Activated B cell treated with CpG ODN at 0.5 μM for 24 hours (primary cell): Measurements from ENCODE around the gene CLRN2. TPM values are rescaled to one million over a fixed set of nuclear protein-coding genes. Genes with fewer than 3 reads are reported as not detected.

Experiments used
- ATAC-seq: fragments of 200-7000 bp; cut with Tn5 transposase; one replicate; pipeline ENCODE4 v1.10.0; 2021; ENCODE audit warnings: low read depth, mild to moderate bottlenecking, moderate library complexity
- CTCF ChIA-PET: fragments of 350-600 bp; sonication (Branson Sonifier 250); formaldehyde crosslinking; loops from one replicate; lab custom pipeline; 2021; ENCODE audit warnings: antibody characterized with exemption; lab: Charles Lee
- POLR2A ChIA-PET: fragments of 350-600 bp; sonication (Branson Sonifier 250); formaldehyde crosslinking; loops from one replicate; lab custom pipeline; 2021; ENCODE audit warnings: antibody characterized with exemption; lab: Charles Lee
- DNase-seq: peaks from one replicate; pipeline ENCODE4 v3.0.0; 2022
- H3K27ac Mint-ChIP-seq: one replicate; pipeline ENCODE4 v1.8.0; 2020; ENCODE audit warnings: mixed read lengths
- H3K27me3 Mint-ChIP-seq: one replicate; pipeline ENCODE4 v1.8.0; 2021; ENCODE audit warnings: mixed read lengths
- H3K36me3 Mint-ChIP-seq: one replicate; pipeline ENCODE4 v1.8.0; 2021; ENCODE audit warnings: low read depth, mixed read lengths
- H3K4me1 Mint-ChIP-seq: one replicate; pipeline ENCODE4 v1.8.0; 2021; ENCODE audit warnings: mixed read lengths
- H3K4me3 Mint-ChIP-seq: one replicate; pipeline ENCODE4 v1.8.0; 2020; ENCODE audit warnings: mild to moderate bottlenecking, mixed read lengths
- H3K9me3 Mint-ChIP-seq: one replicate; pipeline ENCODE4 v1.8.0; 2020; ENCODE audit warnings: mixed read lengths
- intact Hi-C: fragments of 100-400 bp; cut with micrococcal nuclease; formaldehyde crosslinking; loops from one replicate; pipeline ENCODE4 v1.15.1; 2024
- total RNA-seq: library from RNA; stranded (reverse); gene quantifications from 2 replicates; pipeline ENCODE4 v1.2.3, GENCODE V29; 2022
- TF ChIP-seq, protein P1 (sequence below): fragments of 200-600 bp; IDR thresholded peaks from one replicate; pipeline ENCODE4 v1.8.0; 2022; ENCODE audit warnings: antibody characterized with exemption, mild to moderate bottlenecking

The CLRN2 gene
- total RNA-seq, 1 donor from 2014 or later = not detected

DNA sequence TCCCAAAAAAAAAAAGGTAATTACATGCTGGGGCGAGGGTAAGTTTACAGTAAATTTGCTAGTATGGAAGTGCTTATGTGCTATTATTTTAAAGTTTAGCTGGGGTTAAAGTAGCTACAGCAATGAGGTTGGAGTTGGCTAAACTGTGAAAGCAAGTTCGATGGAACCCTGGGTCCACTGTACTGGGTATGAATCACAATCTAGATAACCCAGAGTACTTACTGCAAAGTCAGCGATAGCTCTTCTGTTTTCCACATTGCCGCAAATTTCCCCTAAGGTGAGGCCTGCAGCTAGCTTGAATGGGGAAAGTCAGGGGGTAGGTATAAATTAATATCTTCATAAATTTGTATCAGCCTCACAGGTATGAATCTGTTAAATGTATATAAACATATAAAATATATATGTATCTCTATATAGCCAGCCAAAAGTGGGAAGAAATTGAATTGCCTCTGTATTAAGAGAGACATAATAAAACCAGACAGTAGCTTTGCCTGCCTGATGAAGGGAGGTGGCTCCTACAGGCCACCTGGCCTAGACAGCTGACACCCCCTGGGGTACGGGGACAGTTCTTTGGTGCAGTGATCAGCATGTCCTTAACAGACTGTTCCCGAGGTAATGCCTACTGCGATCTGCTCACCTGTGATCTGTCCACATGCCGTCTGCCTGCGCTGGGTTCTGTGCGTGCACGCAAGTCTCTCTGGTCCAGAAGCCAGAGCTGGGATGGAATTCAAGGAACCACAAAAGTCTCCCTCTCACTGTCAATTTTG is 30.6 kb downstream of the CLRN2 start:
- Mint-ChIP-seq H3K9me3 (no peaks in the 10 kb centered on the region), H3K27ac (no peak overlapping the region), H3K4me1 (peaks cover 4% of the 10 kb centered on the region), H3K36me3 (no peaks in the 10 kb centered on the region), H3K27me3 (peaks cover 10% of the 10 kb centered on the region), H3K4me3 (no peak overlapping the region)
- DNase-seq (no peak), ATAC-seq (no peak)
- intact Hi-C loops = no loop called here
- TF ChIP-seq, protein P1, sequence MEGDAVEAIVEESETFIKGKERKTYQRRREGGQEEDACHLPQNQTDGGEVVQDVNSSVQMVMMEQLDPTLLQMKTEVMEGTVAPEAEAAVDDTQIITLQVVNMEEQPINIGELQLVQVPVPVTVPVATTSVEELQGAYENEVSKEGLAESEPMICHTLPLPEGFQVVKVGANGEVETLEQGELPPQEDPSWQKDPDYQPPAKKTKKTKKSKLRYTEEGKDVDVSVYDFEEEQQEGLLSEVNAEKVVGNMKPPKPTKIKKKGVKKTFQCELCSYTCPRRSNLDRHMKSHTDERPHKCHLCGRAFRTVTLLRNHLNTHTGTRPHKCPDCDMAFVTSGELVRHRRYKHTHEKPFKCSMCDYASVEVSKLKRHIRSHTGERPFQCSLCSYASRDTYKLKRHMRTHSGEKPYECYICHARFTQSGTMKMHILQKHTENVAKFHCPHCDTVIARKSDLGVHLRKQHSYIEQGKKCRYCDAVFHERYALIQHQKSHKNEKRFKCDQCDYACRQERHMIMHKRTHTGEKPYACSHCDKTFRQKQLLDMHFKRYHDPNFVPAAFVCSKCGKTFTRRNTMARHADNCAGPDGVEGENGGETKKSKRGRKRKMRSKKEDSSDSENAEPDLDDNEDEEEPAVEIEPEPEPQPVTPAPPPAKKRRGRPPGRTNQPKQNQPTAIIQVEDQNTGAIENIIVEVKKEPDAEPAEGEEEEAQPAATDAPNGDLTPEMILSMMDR = no peak
- ChIA-PET CTCF (interaction anchor here (1.7 kb wide), 1 partner anchor 93 kb away, joined by 6 read pairs; no protein-coding TSS in a partner anchor), POLR2A (no interaction called here)

DNA sequence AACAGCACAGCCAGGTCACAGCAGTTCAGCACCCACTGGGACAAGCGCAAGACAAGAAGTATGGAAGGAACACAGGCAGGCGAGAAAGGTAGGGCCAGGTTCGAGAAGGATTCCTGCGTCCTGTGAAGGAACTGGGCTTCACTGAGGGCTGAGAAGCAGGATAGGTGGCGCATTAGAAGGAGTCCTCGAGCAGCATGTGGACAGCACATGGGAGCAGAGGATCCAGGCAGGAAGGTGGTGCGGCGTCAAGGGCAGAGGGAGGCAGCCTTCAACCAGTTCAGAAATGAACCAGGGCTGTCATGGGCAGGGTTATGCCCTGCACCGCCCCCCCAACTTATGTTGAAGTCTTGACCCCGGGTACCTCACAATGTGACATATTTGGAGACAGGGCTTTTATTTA is 31.3 kb downstream of the CLRN2 start:
- DNase-seq = no peak
- Mint-ChIP-seq H3K27ac (no peak overlapping the region), H3K36me3 (no peaks in the 10 kb centered on the region), H3K9me3 (no peaks in the 10 kb centered on the region), H3K4me3 (no peak overlapping the region), H3K27me3 (peaks cover 9% of the 10 kb centered on the region), H3K4me1 (peaks cover 4% of the 10 kb centered on the region)
- CTCF ChIA-PET = interaction anchor here (1.7 to 3.7 kb wide), 2 partner anchors 92 to 263 kb away, joined by 6 to 40 read pairs; partner anchors contain the start of genes DCAF16 and NCAPG
- ATAC-seq = no peak
- POLR2A ChIA-PET = no interaction called here
- intact Hi-C loops = no loop called here
- TF ChIP-seq, protein P1 = no peak

DNA sequence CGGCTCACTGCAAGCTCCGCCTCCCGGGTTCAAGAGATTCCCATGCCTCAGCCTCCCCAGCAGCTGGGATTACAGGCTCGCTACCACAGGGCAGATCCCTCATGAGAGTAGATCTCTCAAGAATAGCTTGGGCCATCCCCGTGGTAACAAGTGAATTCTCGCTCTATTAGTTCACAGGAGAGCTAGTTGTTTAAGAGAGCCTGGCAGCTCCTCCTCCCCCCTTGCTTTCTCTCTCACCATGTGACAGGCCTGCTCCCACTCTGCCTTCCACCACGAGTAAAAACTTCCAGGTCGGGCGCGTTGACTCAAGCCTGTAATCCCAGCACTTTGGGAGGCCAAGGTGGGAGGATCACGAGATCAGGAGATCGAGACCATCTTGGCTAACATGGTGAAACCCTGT is 31.7 kb downstream of the CLRN2 start:
- POLR2A ChIA-PET = no interaction called here
- intact Hi-C loops = no loop called here
- H3K27ac Mint-ChIP-seq = no peak overlapping the region

DNA sequence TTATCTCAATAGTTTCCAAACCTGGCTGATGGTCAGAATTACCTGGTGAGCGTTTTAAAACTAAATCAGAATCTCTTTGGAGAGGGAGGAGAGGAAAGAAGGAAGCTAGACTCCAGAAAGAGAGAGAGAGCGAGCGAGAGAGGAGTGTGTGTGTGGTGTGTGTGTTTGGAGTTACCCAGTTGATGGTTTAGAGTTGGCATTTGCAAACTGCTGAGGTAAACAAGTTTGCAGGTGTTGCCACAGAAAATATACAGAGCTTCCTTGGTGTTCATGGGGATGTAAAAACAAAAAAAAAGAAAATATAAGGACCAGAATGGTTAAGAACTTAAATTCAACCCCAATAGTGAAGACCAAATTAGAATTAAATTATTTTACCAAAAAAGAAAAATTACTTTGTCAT is 35.6 kb downstream of the CLRN2 start:
- intact Hi-C loops = no loop called here
- no peaks in the 10 kb centered on the region for H3K36me3 Mint-ChIP-seq
- DNase-seq (no peak), ATAC-seq (no peak)
- no peak overlapping the region for H3K27ac Mint-ChIP-seq
- no peak overlapping the region for H3K4me3 Mint-ChIP-seq
- peaks cover 11% of the 10 kb centered on the region for H3K27me3 Mint-ChIP-seq
- CTCF ChIA-PET = interaction anchor here (2.5 to 3.4 kb wide), 2 partner anchors 85 to 1044 kb away, joined by 9 to 49 read pairs; no protein-coding TSS in a partner anchor
- POLR2A ChIA-PET = no interaction called here
- H3K4me1 Mint-ChIP-seq = peaks cover 4% of the 10 kb centered on the region
- TF ChIP-seq, protein P1 = no peak
- no peaks in the 10 kb centered on the region for H3K9me3 Mint-ChIP-seq

More for the DNA sequence above, 31.7 kb downstream of the CLRN2 start:
- TF ChIP-seq, protein P1 = no peak
- H3K27me3 Mint-ChIP-seq = peaks cover 9% of the 10 kb centered on the region
- CTCF ChIA-PET = interaction anchor here (3.7 kb wide), 1 partner anchor 262 kb away, joined by 40 read pairs; the partner anchor contains the start of genes DCAF16 and NCAPG
- no peaks in the 10 kb centered on the region for H3K9me3 Mint-ChIP-seq
- no peak for ATAC-seq
- H3K36me3 Mint-ChIP-seq = no peaks in the 10 kb centered on the region
- H3K4me1 Mint-ChIP-seq = peaks cover 4% of the 10 kb centered on the region
- DNase-seq = no peak
- no peak overlapping the region for H3K4me3 Mint-ChIP-seq

DNA sequence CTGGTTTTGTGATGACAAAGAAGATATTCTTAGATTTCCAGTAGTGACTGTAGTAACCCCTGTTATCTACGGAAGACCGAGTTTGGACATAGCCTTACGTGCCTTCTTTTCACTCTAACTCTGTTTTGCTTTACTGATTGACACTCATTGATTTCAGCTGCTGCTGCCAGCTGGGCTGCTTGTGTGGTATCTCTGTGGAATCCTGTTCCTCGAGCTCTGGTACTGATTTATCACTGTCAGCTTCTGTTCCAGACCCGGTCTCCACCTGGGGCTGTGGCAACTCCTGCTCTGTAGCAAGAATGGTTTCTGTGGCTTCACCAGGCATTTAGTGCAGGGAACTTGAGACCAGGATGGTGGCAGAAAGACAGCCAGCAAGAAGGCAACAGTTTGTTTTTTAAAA is 37.5 kb downstream of the CLRN2 start:
- Mint-ChIP-seq H3K27ac (no peak overlapping the region), H3K9me3 (no peaks in the 10 kb centered on the region), H3K4me3 (no peak overlapping the region), H3K36me3 (no peaks in the 10 kb centered on the region), H3K27me3 (peaks cover 11% of the 10 kb centered on the region), H3K4me1 (peaks cover 4% of the 10 kb centered on the region)
- DNase-seq = no peak
- POLR2A ChIA-PET = no interaction called here
- TF ChIP-seq, protein P1 = no peak
- intact Hi-C loops = no loop called here
- no peak for ATAC-seq
- CTCF ChIA-PET = interaction anchor here (1.2 kb wide), 1 partner anchor 66 kb away, joined by 4 read pairs; no protein-coding TSS in a partner anchor
